NOMO-1 treated with DMSO at 0.1 percent for 48 hours (cell line): ENCODE results near the gene ROR1.

ENCODE experiments used
- DNase-seq: peaks from one replicate; lab custom pipeline; 2025; ENCODE audit not compliant: unreplicated experiment; lab: John Stamatoyannopoulos, UW

The ROR1 gene

DNA sequence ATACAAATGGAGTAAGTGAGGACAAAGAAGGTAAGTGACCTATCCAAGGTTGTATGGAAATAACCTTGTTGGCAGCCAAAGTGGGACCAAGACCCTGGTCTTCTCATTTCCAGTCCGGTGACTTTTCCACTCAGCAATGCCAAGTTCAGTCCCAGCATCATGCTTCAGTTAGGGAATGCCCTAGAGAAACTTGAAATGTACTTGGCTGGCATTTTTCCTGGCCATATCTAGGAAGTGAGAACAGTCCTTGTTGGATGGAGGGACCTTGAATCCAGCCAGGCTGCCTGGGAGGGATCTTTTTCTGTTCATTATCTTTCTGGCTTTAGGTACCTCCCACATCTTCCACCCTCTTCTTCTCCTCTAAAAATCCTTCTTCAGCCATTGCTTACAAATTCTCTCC lies 352.8 kb downstream of the ROR1 start:
- DNase-seq, result no peak

DNA sequence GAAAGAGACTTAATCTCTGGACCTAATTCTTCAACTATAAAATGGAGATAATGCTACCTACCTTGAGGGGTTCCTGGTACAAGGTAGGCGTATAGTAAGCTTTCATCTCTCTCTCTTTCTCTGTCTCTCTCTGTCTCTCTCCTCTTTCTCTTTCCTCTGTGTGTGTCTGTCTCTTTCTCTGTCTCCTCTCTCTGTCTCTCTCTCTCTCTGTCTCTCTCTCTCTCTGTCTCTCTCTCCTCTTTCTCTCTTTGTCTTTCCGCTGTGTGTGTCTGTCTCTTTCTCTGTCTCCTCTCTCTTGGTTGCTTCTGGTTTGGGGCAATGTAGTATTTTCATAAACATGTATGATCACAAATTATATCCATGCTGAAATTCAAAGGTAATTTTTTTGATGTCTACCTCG lies 353.5 kb downstream of the ROR1 start:
- no peak for DNase-seq

DNA sequence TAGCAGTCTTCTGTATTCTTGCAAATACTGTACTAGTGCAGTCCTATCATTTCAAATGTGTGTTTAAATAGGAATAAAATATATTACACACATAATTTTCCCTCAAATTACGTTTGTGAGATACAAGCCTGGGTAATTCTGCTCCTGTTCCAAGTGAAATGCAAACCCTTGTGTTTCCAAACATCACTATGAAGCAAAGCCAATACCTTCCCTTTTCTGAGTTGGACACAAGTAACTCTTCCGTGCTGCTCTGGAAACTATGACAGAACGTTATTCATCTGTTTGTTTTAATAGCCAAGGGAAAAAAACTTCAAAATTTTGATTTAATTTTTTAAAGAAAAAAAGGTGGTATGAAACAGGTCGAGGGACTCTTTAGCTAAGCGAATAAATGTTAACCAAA lies 355.9 kb downstream of the ROR1 start:
- DNase-seq, result no peak

DNA sequence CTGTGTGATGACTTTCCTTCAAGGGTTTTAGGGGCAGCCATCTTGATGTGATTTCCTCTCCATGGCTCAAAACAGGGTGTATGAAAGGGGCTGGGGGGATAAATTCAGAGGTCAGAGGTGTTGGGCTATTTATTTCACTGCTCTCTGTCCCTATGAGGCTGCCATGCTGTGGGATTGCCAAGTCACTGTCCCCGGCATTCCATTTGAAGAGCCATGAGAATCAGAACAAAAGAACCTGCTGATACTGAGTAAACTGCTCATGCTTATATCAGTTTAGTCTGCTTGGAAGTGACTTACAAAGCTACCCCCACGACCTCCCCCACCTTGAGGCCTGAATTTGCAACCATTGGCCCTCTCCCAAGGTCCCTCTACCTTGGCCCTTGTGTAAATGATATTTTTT lies 357.3 kb downstream of the ROR1 start:
- DNase-seq, result no peak

DNA sequence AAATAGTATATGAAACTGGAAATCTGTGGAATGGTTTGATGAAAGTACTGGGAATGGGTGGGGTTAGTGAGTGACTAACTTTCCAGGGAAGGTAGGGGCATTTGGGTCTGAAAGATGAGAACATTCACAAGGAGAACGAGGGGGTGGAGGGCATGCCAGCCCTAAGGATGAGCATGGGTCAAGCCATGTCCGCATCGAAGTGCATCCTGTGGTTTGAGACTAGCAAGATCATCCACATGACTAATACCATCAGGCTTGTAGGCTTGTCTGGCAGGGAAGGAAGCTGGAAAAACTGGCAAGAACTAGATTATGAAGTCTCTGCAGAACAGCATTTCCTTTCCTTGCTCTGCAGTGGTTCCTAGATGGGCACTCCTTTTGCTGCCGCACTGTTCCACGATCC lies 359.2 kb downstream of the ROR1 start:
- no peak for DNase-seq

DNA sequence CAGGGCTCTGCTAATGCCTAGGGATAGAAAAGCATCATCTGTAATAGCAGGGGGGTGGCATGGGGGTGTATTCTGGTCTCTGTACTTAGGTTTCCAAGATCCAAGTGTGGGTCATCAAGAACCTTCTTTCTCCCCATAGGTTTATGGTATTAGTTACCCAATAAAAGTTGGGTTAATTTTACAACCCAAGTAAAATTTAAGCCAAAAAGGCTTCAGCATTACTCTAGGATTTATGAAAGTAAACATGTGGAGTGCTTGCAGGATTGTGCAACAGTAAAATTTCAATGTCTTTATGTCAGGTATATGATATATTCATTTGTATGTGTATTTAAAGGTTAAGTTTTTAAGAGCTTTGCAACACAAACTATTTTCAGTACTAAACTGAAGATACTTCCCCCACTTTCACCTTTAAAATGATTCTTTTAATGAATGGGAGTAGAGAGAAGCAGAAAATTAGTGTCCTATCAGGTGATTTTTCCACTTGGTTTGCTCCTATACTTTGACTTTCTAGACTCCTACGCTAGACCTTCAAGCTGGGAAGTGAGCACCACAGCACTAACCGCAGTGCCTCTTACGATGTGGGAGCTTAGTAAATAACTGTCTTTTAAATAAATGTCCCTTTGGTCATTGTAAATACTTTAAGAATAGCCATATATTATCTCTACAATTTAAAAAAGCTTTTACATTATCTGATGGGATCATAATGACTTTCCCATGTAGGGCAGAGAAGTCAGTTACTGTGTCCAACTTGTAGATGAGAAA lies 361.8 kb downstream of the ROR1 start:
- DNase-seq, result no peak

DNA sequence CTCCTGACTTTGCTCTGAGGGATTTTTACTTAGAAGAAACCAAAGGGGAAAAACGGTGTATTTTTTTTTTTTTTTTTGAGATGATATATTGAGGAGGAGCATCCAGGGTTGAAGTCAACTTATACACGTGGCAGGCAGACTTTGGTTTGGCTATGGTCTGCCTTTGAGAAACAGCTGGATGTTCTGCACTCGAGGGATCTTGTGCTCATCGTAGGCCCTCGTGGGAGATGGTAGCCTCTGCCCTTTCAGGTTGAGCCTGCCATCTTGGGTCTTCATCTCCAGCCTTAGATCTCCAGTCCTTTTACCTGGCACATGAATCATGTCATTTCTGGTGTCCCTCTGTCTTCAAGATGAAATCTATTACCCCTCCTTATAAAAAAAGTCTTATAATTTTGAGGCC lies 362.5 kb downstream of the ROR1 start:
- DNase-seq, result no peak

DNA sequence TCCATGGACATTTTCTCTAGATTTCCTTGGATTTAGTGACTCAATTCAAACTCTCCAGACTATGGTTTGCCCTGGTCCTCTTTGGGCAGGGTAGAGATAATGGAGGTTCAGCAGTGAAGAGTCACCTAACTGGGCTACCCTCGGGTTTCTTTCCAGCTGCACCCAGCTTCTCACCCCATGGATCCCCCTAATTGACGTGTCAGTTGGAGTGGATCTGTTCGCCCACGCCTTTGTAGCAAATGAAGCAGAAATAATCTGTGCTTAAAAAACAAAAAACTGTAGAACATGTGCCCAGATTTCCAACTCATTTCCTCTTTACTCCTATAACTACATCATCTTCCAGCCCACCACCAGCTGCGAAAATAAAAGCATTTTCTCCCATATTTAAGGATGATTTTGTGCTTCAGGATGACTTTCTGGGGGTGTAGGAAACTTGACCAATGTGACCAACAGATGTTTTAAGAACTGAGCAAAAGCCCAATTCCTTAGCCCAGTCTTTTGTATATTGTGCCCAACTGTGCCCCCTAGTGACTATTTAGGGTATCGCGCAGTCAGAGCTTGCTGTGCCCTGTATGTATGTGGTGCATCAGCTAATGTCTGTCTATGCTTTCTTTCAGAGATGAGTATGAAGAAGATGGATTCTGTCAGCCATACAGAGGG lies 363.1 kb downstream of the ROR1 start:
- DNase-seq, result peak; percentile 49

DNA sequence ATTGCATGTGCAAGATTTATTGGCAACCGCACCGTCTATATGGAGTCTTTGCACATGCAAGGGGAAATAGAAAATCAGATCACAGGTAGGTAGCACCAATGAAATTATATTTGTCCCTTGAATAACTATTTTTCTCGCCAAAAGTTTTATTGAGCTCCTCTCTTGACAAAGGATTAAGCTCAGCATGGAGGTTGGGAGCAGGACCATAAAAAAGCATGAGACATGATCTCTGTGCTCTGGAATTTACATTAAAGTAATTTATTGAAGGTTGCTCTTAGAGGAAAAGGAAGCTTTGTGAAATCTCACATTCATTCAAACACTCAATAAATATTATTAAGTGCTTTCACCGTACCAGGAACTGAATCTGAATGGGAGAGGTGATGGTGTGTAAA lies 363.6 kb downstream of the ROR1 start:
- DNase-seq, result no peak

DNA sequence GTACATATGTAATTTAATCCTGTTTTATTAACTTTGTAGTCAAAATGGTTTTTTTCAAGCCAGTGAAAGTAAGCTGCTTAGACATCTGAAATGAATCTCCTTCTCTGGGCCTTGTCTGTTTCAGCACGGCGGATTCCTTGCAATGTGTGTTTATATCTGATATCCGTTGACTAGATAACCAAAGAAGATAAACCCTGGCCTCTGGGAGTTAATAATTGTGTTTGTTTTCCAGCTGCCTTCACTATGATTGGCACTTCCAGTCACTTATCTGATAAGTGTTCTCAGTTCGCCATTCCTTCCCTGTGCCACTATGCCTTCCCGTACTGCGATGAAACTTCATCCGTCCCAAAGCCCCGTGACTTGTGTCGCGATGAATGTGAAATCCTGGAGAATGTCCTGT lies 366.1 kb downstream of the ROR1 start:
- DNase-seq, result no peak

DNA sequence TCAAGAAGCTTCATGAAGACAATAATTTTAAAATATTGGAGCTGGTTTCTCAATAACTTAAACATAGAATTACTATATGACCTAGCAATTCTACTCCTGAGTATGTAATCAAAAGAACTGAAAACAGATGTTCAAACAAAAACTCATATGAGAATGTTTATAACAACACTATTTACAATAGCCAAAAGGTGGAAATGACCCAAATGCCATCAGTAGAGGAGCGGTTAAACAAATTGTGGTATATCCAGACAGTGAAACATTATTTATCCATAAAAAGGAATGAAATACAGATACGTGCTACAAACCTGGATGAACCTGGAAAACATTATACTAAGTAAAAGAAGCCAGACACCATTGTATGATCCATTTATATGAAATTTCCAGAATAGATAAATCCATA lies 366.8 kb downstream of the ROR1 start:
- DNase-seq, result no peak

DNA sequence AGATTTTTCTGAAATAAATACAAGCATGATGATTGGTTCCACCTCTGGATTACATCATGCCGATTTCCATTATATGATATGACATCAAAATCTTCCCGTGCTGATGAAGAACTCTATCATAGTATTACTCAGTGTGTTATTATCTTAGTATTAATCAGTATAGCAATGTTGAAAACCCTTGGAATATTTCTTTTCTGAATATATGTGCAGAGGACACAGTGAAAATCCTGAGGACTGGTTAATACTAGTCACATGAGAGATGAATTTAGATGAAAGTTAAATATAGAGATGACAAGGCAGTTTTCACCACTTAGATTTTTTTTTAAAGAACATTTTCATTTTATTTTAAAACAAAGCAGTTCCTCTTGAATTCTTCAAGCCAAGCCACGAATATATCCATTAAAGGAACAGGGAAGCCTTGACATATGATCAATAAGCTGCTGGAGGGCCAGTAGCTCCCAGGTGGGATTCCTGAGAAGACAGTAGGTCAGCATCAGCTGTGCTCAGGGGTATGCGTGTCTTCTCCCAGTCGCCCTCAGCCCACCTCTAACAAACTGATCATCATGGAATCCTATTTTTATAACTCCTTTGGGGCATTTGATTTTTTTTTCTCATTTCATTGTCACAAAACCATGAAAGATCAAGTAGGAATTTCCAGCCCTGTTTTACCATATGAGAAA lies 373.4 kb downstream of the ROR1 start:
- DNase-seq, result no peak

DNA sequence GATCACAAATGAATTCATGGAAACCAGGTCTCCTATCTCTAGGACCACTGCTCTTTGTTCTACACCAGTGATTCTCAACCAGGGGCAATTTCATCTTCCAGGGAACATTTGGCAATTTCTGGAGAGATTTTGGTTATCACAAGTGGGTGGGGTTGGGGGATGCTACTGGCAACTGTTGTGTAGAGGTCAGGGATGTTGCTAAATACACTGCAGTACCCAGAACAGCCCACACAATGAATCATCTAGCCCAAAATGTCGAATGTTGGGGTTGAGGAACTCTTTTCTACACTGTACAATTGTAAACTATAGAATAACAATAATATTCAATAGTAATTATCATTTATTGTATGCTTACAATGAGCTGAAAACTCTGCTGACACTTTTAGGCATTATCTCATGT lies 373.9 kb downstream of the ROR1 start:
- DNase-seq, result no peak

DNA sequence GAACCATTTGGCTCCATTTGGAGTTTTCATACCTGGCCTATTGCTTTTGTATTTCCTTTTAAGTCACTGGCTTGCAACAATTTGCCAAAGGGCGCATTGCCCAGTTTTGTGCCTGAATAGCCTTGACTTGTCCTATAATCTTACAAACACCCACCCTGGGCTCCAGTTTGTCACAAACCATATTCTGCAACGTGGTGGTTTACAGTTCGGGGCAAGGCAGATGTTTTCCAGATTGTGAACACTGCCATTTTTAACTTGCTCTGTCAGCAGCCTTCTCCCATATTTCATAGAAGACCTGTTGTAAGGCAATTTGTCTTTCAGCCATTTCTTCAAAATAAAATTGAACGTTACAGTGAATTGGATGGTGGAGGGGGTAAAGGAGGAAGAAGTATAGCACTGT lies 376.4 kb downstream of the ROR1 start:
- no peak for DNase-seq

DNA sequence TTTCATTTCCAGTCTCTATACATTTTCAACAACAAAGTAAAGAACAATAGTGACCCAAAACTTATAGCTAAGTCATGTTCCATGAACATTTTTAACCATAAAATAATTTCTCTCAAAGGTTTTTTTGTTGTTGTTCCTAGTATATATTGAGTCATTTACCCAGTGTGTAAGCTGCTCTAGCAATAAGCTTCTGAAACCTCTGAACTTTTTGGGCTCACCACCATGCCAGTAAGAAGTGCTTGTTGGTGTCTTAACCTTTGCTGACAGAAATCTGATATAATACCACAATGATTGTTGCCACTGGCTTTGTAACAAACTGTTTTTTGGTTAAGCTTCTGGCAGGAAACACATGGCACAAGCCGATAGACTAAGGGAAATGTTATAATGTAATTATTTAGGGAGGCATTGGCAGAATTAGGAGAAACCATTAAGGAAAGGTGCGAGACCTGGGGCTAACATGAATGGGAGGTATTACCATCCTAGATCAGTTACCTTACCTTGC lies 377.0 kb downstream of the ROR1 start:
- DNase-seq, result no peak

DNA sequence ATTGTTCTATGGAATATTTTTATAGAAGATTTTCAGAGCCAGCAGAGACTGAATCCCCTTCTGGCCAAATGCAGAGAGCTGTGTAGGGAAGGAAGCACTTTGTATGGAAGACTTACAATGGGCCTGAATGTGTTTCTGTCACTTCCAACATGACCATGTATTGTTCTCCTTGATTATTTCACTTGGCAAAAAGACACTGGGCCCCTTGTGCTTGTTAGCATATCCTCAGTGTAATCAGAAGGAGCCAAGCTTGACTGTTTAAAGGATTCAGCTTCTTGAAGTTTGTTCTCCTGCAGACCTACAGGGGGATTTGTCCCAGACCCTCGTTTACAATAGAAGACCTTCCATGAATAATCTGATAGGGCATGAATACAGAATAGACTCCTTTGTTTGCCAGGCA lies 381.5 kb downstream of the ROR1 start:
- no peak for DNase-seq

DNA sequence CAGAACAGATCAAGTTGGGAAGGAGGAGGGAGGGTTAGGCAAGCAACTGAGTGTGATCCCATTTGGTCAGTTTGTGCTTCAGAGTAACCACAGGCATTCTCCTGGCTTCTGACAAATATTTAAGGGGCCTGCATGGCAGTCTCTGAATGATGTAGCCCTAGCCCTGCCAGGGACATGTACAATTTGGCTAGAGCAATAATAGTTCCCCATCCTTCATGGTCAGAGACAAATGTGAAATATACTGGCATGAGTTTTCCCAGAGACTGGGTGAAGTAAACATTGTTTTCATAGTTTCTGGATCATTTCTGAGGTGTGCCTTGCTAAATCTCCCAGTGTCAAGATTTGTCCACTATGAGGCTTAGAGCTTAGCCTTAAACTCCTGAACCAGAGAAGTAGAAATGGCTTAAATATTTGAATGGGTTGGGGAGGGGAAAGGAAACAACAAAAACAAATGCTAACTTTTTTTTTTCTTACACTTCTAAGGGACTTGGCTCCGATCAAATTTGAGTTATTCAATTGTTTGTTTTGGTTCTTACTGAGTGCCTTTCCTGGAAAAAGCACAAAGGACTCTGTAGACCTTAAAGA lies 387.6 kb downstream of the ROR1 start:
- DNase-seq, result no peak

DNA sequence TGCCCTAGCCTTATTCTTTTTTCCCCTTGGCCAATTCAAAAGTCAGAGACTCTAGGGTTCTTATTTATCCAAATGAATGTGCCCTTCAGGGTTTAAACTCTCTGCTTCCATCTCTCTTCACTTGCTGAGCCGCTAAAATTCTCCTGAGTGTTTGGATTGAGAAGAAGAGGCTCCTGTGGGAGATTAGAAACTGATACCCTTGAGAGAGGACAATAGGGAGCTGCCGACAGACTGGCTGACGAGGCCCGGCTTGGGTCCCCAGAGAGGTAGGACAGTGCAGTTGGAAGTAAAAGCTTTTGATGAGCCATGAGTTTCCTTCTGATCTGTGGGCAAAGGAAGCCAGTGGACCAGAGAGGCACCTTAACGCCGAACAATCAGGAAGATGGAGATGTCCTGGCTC lies 388.3 kb downstream of the ROR1 start:
- DNase-seq, result no peak

DNA sequence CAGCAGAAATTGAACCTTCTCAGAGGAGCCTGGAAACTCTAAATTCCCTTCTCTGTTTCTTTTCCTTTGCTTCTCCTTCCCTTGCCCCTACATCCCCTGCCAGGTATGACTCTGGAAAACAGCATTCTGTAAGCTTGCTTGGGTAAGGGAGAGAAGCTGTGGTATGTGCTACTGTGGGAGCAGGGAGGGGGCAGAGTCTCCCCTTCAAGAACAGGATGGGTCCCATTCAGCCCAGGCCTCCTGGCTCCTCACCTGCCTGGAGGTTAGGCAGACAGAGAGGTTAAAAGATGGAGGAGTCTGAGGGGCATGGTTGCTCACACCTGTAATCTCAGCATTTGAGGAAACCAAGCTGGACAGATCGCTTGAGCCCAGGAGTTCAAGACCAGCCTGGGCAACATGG lies 389.0 kb downstream of the ROR1 start:
- DNase-seq, result no peak

DNA sequence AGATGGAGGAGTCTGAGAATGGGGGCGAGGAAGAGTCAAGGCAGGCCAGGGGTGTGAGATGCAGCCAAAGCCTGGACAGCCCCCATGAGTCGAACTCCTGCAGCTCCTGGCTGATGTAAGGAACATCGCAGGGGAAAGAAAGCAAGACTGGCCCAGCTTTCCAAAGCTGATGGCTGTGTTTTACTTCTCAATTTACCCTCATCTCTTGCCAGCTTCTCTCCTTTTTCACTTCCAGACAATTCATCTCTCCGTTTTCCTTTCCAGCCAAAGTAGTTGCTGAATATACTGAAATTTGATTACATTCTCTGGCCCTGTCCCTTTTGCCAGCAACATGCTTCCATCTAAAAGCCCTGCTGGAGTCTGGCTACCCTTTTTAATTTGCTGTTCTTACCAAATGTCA lies 389.6 kb downstream of the ROR1 start:
- DNase-seq, result no peak

DNA sequence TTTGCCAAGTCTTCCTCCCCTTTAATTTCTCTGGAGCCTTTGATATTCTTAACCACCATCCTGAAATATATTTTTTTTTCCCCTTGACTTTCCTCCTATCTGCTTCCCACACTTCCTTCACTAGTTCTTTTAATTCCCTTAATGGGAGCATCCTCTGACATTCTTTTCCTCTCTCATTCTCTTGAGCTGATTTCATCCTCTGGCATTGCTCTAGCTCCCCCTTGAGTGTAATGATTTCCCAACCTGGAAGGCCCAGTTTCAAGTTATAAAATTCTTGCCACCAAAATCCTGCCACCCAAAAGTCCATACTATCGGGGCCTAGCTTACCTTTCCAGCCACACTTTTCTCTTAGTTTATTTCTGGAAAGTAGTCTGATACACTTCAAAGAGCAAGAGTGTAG lies 390.2 kb downstream of the ROR1 start:
- DNase-seq, result no peak

DNA sequence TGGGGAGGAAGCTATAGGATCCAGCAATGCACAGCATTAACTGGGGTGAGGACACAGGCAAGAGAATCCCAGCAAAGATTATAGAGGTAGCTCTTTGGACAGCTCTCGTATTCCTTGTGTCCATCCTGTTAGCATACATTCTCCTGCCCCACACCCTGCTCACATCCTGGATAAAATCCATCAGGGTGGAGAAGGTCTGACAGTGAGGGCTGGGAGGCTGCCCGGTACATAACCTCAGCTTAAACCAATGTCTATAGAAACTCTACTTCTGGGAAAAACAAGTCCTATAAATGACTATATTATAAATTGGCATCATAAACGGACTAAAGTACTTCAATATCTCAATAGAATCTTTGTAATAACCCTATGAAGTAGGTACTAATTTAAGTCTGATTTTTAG lies 392.8 kb downstream of the ROR1 start:
- DNase-seq, result no peak
